ENCODE results near the gene CASP7.

GRCh38 chr10:113697595-113697994, 17.9 kb downstream of the CASP7 start:
- TF ChIP-seq, protein P1, sequence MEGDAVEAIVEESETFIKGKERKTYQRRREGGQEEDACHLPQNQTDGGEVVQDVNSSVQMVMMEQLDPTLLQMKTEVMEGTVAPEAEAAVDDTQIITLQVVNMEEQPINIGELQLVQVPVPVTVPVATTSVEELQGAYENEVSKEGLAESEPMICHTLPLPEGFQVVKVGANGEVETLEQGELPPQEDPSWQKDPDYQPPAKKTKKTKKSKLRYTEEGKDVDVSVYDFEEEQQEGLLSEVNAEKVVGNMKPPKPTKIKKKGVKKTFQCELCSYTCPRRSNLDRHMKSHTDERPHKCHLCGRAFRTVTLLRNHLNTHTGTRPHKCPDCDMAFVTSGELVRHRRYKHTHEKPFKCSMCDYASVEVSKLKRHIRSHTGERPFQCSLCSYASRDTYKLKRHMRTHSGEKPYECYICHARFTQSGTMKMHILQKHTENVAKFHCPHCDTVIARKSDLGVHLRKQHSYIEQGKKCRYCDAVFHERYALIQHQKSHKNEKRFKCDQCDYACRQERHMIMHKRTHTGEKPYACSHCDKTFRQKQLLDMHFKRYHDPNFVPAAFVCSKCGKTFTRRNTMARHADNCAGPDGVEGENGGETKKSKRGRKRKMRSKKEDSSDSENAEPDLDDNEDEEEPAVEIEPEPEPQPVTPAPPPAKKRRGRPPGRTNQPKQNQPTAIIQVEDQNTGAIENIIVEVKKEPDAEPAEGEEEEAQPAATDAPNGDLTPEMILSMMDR (IDR thresholded peaks at IDR 0.05), result no peak
- no peak for TF ChIP-seq POLR2A (IDR thresholded peaks at IDR 0.05)
